Fibroblast of lung (primary cell): ENCODE measurements around the gene ATRIP. TPM values are rescaled to one million over a fixed set of nuclear protein-coding genes. Genes with fewer than 3 reads are reported as not detected.
"Not testable (repeated sequence)": the region's sequence is repeated elsewhere in the genome, so short reads cannot be mapped to it uniquely, and the experiment has no call there.

ENCODE experiments used
- DNase-seq, 2 donors: peaks; one replicate each; pipeline versions ENCODE4 v3.0.0 to v3.0.0-alpha.2; 2010; ENCODE audit warnings: low read depth in 2 of 2
- H2AFZ ChIP-seq: 2 replicates; pipeline ENCODE4 v1.5.1; 2012; ENCODE audit warnings: low read length, control low read depth, inconsistent platforms
- H3K27ac ChIP-seq: 2 replicates; pipeline ENCODE4 v1.5.1; 2011; ENCODE audit warnings: low read length, control low read depth; ENCODE audit not compliant: insufficient read depth
- H3K27me3 ChIP-seq: 2 replicates; pipeline ENCODE4 v1.5.1; 2011; ENCODE audit warnings: mild to moderate bottlenecking, low read length; ENCODE audit not compliant: control insufficient read depth, insufficient read depth
- H3K36me3 ChIP-seq: 2 replicates; pipeline ENCODE4 v1.5.1; 2011; ENCODE audit warnings: low read length; ENCODE audit not compliant: control insufficient read depth, insufficient read depth
- H3K4me1 ChIP-seq: 2 replicates; pipeline ENCODE4 v1.5.1; 2011; ENCODE audit warnings: low read length; ENCODE audit not compliant: control insufficient read depth, insufficient read depth; ENCODE audit errors: extremely low read depth
- H3K4me2 ChIP-seq: 2 replicates; pipeline ENCODE4 v1.5.1; 2011; ENCODE audit warnings: low read length, control low read depth; ENCODE audit not compliant: insufficient read depth; ENCODE audit errors: extremely low read depth
- H3K4me3 ChIP-seq, 4 experiments: fragments of 200-600 bp in 1 of 4; sonication (generic) in 1 of 4; replicated peaks in 1 of 4; 2 replicates each; pipeline ENCODE4 v1.5.1; 2011 to 2016; ENCODE audit warnings: low read length in 4 of 4, low read depth in 3 of 4, mild to moderate bottlenecking in 3 of 4, control low read depth in 2 of 4, inconsistent platforms in 1 of 4, mixed read lengths in 1 of 4; ENCODE audit not compliant: insufficient read depth in 1 of 4; ENCODE audit errors: control extremely low read depth in 1 of 4
- H3K79me2 ChIP-seq: 2 replicates; pipeline ENCODE4 v1.5.1; 2012; ENCODE audit warnings: mild to moderate bottlenecking, low read length, inconsistent platforms; ENCODE audit not compliant: control insufficient read depth, insufficient read depth
- H3K9ac ChIP-seq: 2 replicates; pipeline ENCODE4 v1.5.1; 2011; ENCODE audit warnings: mild to moderate bottlenecking, low read length, control low read depth; ENCODE audit not compliant: insufficient read depth
- H3K9me3 ChIP-seq: 2 replicates; pipeline ENCODE4 v1.5.1; 2012; ENCODE audit warnings: low read depth, low read length; ENCODE audit not compliant: control insufficient read depth, insufficient read depth
- H4K20me1 ChIP-seq: 2 replicates; pipeline ENCODE4 v1.5.1; 2011; ENCODE audit warnings: low read length; ENCODE audit not compliant: control insufficient read depth, insufficient read depth; ENCODE audit errors: extremely low read depth
- CTCF ChIP-seq, 2 donors: IDR thresholded peaks in 1 of 2; conservative IDR thresholded peaks in 1 of 2; 1 replicate in 1 of 2; 2 replicates in 1 of 2; pipeline ENCODE4 v1.5.1; 2011 to 2012; ENCODE audit warnings: low read length in 2 of 2, control low read depth in 1 of 2, inconsistent platforms in 1 of 2, low read depth in 1 of 2, mild to moderate bottlenecking in 1 of 2
- EZH2 ChIP-seq: IDR thresholded peaks from 2 replicates; pipeline ENCODE4 v1.5.1; 2012; ENCODE audit warnings: low read length, control low read depth, mild to moderate bottlenecking; ENCODE audit errors: missing control alignments
- polyA plus RNA-seq, 2 donors: library from polyadenylated mRNA; depleted of rRNA in 1 of 2; stranded (reverse) in 1 of 2; unstranded in 1 of 2; fragments of >200 nt; gene quantifications; 2 replicates each; pipeline ENCODE4 v1.2.1, GENCODE V29; 2011 to 2012; ENCODE audit warnings: missing spikeins in 1 of 2
- total RNA-seq: library from RNA; depleted of rRNA; stranded (reverse); fragments of >200 nt; gene quantifications from 2 replicates; pipeline ENCODE4 v1.2.1, GENCODE V29; 2014

The ATRIP gene
- total and polyA plus RNA-seq, 2 donors (not counting 1 experiment from before 2014, with no cell fraction given), result 3.0 to 5.0 TPM

- H3K36me3 ChIP-seq, result peaks cover 9% of the 10 kb centered on the region
- no peaks in the 10 kb centered on the region for H3K79me2 ChIP-seq
These were observed 12.8 kb downstream of the ATRIP start for GRCh38 chr3:48459331-48459730.

GRCh38 chr3:48459773-48460516, 13.4 kb downstream of the ATRIP start:
- H4K20me1 ChIP-seq, result no peaks in the 10 kb centered on the region
- no peak overlapping the region for H3K4me3 ChIP-seq
- H3K36me3 ChIP-seq, result peaks cover 11% of the 10 kb centered on the region
- H3K4me1 ChIP-seq, result peaks cover 1% of the 10 kb centered on the region
- no peak for DNase-seq
- H3K27me3 ChIP-seq, result no peaks in the 10 kb centered on the region
- no peak overlapping the region for H3K27ac ChIP-seq
- H3K9me3 ChIP-seq, result no peaks in the 10 kb centered on the region
- TF ChIP-seq CTCF (conservative IDR thresholded peaks at IDR 0.05 in 1 of 2, IDR thresholded peaks at IDR 0.05 in 1 of 2; ENCODE audit: low read depth in 1 of 2, low read length in 2 of 2), result no peak
- no peak for TF ChIP-seq EZH2
- no peak overlapping the region for H2AFZ ChIP-seq
- H3K79me2 ChIP-seq, result no peaks in the 10 kb centered on the region
- no peak overlapping the region for H3K4me2 ChIP-seq
- no peak overlapping the region for H3K9ac ChIP-seq

More at GRCh38 chr3:48459331-48459730, 12.8 kb downstream of the ATRIP start:
- H3K27ac ChIP-seq, result no peak overlapping the region
- no peak overlapping the region for H3K9ac ChIP-seq
- H4K20me1 ChIP-seq, result no peaks in the 10 kb centered on the region
- H2AFZ ChIP-seq, result no peak overlapping the region
- no peak overlapping the region for H3K4me2 ChIP-seq
- no peaks in the 10 kb centered on the region for H3K4me1 ChIP-seq
- TF ChIP-seq CTCF (conservative IDR thresholded peaks at IDR 0.05 in 1 of 2, IDR thresholded peaks at IDR 0.05 in 1 of 2; ENCODE audit: low read depth in 1 of 2, low read length in 2 of 2), result no peak
- TF ChIP-seq EZH2, result no peak
- H3K27me3 ChIP-seq, result no peaks in the 10 kb centered on the region
- H3K9me3 ChIP-seq, result no peaks in the 10 kb centered on the region
- H3K4me3 ChIP-seq, result no peak overlapping the region
- no peak for DNase-seq

- no peak overlapping the region for H3K9ac ChIP-seq
- H3K36me3 ChIP-seq, result peaks cover 11% of the 10 kb centered on the region
- no peak for DNase-seq
- no peaks in the 10 kb centered on the region for H3K27me3 ChIP-seq
- no peak overlapping the region for H2AFZ ChIP-seq
- H4K20me1 ChIP-seq, result no peaks in the 10 kb centered on the region
- no peak overlapping the region for H3K27ac ChIP-seq
- no peak for TF ChIP-seq EZH2
- no peak for TF ChIP-seq CTCF (conservative IDR thresholded peaks at IDR 0.05 in 1 of 2, IDR thresholded peaks at IDR 0.05 in 1 of 2; ENCODE audit: low read depth in 1 of 2, low read length in 2 of 2)
- no peak overlapping the region for H3K4me2 ChIP-seq
- no peak overlapping the region for H3K4me3 ChIP-seq
- H3K79me2 ChIP-seq, result no peaks in the 10 kb centered on the region
- peaks cover 5% of the 10 kb centered on the region for H3K4me1 ChIP-seq
- H3K9me3 ChIP-seq, result no peaks in the 10 kb centered on the region
These were observed 14.0 kb downstream of the ATRIP start for GRCh38 chr3:48460517-48460902.

GRCh38 chr3:48461767-48462166, 15.2 kb downstream of the ATRIP start:
- not testable (repeated sequence) for H3K4me2 ChIP-seq, H3K27ac ChIP-seq, H3K27me3 ChIP-seq, H3K9ac ChIP-seq, H3K79me2 ChIP-seq, H2AFZ ChIP-seq, H3K4me3 ChIP-seq, H4K20me1 ChIP-seq, H3K9me3 ChIP-seq, DNase-seq
- Histone ChIP-seq H3K36me3 (peaks cover 11% of the 10 kb centered on the region), H3K4me1 (peaks cover 12% of the 10 kb centered on the region)
